Measurements from ENCODE around the gene SPAG6.

GRCh38 chr10:22317771-22318565, 27.3 kb upstream of the SPAG6 start:
- TF ChIP-seq TAF1 (conservative IDR thresholded peaks at IDR 0.05), result no peak
- no peak for TF ChIP-seq REST (IDR thresholded peaks at IDR 0.05)

Measured in liver (tissue), 2 donors.